22Rv1 (cell line): Measurements from ENCODE around the gene SLC7A1.

ENCODE experiments used
- H3K27ac ChIP-seq: fragments of 450-650 bp; 2 replicates; pipeline ENCODE4 v1.5.1; 2017
- CTCF ChIP-seq: fragments of 450-650 bp; IDR thresholded peaks from 2 replicates; pipeline ENCODE4 v1.5.1; 2017; ENCODE audit warnings: mild to moderate bottlenecking
- ZFX ChIP-seq: fragments of 450-650 bp; IDR thresholded peaks from 2 replicates; pipeline ENCODE4 v1.6.1; 2017; ENCODE audit warnings: antibody characterized with exemption, borderline replicate concordance

Gene SLC7A1

GRCh38 chr13:29607465-29607864 is 12.0 kb upstream of the SLC7A1 start:
- TF ChIP-seq CTCF (no peak), ZFX (no peak)
- H3K27ac ChIP-seq = no peak overlapping the region

- TF ChIP-seq ZFX = no peak
- TF ChIP-seq CTCF = no peak
- H3K27ac ChIP-seq = no peak overlapping the region
Observed at GRCh38 chr13:29605860-29606526, 10.5 kb upstream of the SLC7A1 start.

GRCh38 chr13:29598321-29598720 is 2.8 kb upstream of the SLC7A1 start:
- TF ChIP-seq ZFX = no peak
- TF ChIP-seq CTCF = no peak
- no peak overlapping the region for H3K27ac ChIP-seq

- no peak for TF ChIP-seq ZFX
- no peak for TF ChIP-seq CTCF
- H3K27ac ChIP-seq = no peak overlapping the region
Observed at GRCh38 chr13:29597706-29598105, 2.2 kb upstream of the SLC7A1 start.

GRCh38 chr13:29597246-29597645 is 1.8 kb upstream of the SLC7A1 start:
- no peak overlapping the region for H3K27ac ChIP-seq

GRCh38 chr13:29596064-29596418 is 553 bp upstream of the SLC7A1 start:
- no peak for TF ChIP-seq ZFX
- peak; percentile 1; the same call in 1 of the 2 replicates for TF ChIP-seq CTCF
- H3K27ac ChIP-seq = no peak overlapping the region

More at GRCh38 chr13:29597246-29597645, 1.8 kb upstream of the SLC7A1 start:
- TF ChIP-seq CTCF = no peak
- TF ChIP-seq ZFX = no peak

GRCh38 chr13:29594710-29595379 is 643 bp downstream of the SLC7A1 start:
- peak overlapping the region; percentile 84 for H3K27ac ChIP-seq
- TF ChIP-seq CTCF (no peak), ZFX (no peak)
